Hepatocyte (in vitro differentiated cells): ENCODE measurements around the gene NTSR2.

Experiments used
- EZH2 ChIP-seq: fragments of 200-600 bp; sonication (generic); IDR thresholded peaks from 2 replicates; pipeline ENCODE4 v1.6.1; 2016; ENCODE audit warnings: antibody characterized with exemption, mild to moderate bottlenecking, borderline replicate concordance
- TF ChIP-seq, protein P1 (sequence below): fragments of 200-600 bp; sonication (generic); IDR thresholded peaks from 2 replicates; pipeline ENCODE4 v1.5.1; 2016; ENCODE audit warnings: antibody characterized with exemption, mild to moderate bottlenecking; ENCODE audit not compliant: poor library complexity

DNA sequence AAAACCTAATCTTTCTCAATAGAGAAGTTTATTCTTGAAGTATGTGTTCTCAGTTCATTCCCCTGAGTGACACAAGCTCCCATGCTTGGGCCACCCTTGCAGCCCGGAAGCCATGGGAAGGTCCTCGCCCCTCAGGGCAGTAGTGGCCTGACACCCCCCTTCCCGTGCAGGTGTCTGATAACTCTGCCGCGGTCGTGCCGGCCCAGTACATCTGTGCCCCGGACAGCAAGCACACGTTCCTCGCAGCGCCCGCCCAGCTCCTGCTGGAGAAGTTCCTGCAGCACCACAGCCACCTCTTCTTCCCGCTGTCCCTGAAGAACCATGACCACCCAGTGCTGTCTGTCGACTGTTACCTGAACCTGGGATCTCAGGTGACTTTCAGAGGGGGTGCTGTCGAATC lies 32.4 kb downstream of the NTSR2 start:
- TF ChIP-seq, protein P1, sequence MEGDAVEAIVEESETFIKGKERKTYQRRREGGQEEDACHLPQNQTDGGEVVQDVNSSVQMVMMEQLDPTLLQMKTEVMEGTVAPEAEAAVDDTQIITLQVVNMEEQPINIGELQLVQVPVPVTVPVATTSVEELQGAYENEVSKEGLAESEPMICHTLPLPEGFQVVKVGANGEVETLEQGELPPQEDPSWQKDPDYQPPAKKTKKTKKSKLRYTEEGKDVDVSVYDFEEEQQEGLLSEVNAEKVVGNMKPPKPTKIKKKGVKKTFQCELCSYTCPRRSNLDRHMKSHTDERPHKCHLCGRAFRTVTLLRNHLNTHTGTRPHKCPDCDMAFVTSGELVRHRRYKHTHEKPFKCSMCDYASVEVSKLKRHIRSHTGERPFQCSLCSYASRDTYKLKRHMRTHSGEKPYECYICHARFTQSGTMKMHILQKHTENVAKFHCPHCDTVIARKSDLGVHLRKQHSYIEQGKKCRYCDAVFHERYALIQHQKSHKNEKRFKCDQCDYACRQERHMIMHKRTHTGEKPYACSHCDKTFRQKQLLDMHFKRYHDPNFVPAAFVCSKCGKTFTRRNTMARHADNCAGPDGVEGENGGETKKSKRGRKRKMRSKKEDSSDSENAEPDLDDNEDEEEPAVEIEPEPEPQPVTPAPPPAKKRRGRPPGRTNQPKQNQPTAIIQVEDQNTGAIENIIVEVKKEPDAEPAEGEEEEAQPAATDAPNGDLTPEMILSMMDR = no peak
- TF ChIP-seq EZH2 = no peak
